Measurements from ENCODE around the gene CEP70. TPM values are rescaled to one million over a fixed set of nuclear protein-coding genes. Genes with fewer than 3 reads are reported as not detected.

CEP70 gene
- total and polyA plus RNA-seq, 9 donors: 12.4 to 101 (median 64.3) TPM

- no peaks in the 10 kb centered on the region for H3K36me3 ChIP-seq
- no peaks in the 10 kb centered on the region for H3K27me3 ChIP-seq
- H3K27ac ChIP-seq: no peak overlapping the region
- intact Hi-C loops (cut with DNase I): no loop called here
- TF ChIP-seq POLR2A (IDR thresholded peaks at IDR 0.05) (no peak), EP300 (IDR thresholded peaks at IDR 0.05) (no peak), CTCF (IDR thresholded peaks at IDR 0.05) (no peak)
- H3K4me1 ChIP-seq (ENCODE audit: insufficient read depth): no peaks in the 10 kb centered on the region
- no peaks in the 10 kb centered on the region for H3K9me3 ChIP-seq
- DNase-seq: no peak
- no peak overlapping the region for H3K4me3 ChIP-seq
- 64 to 78% (median 65%) methylated on average over 4 of the region's 4 CpGs for WGBS, 3 donors
Observed at GRCh38 chr3:138640537-138640936, 46.5 kb upstream of the CEP70 start.

GRCh38 chr3:138638641-138639040, 44.6 kb upstream of the CEP70 start:
- H3K27ac ChIP-seq: no peak overlapping the region
- H3K9me3 ChIP-seq: no peaks in the 10 kb centered on the region
- TF ChIP-seq POLR2A (IDR thresholded peaks at IDR 0.05): no peak
- TF ChIP-seq EP300 (IDR thresholded peaks at IDR 0.05): no peak
- no peak for TF ChIP-seq CTCF (IDR thresholded peaks at IDR 0.05)
- H3K36me3 ChIP-seq: no peaks in the 10 kb centered on the region
- DNase-seq: no peak
- 80 to 93% (median 88%) methylated on average over 2 of the region's 2 CpGs for WGBS, 3 donors
- no peaks in the 10 kb centered on the region for H3K4me1 ChIP-seq (ENCODE audit: insufficient read depth)
- no peaks in the 10 kb centered on the region for H3K27me3 ChIP-seq
- intact Hi-C loops (cut with DNase I): no loop called here
- H3K4me3 ChIP-seq: no peak overlapping the region

GRCh38 chr3:138629526-138629925, 35.5 kb upstream of the CEP70 start:
- TF ChIP-seq CTCF (IDR thresholded peaks at IDR 0.05) (no peak), POLR2A (IDR thresholded peaks at IDR 0.05) (no peak), EP300 (IDR thresholded peaks at IDR 0.05) (no peak)
- Histone ChIP-seq H3K4me3 (no peak overlapping the region), H3K27me3 (no peaks in the 10 kb centered on the region), H3K36me3 (no peaks in the 10 kb centered on the region), H3K9me3 (no peaks in the 10 kb centered on the region), H3K27ac (no peak overlapping the region), H3K4me1 (ENCODE audit: insufficient read depth) (no peaks in the 10 kb centered on the region)
- no peak for DNase-seq
- intact Hi-C loops (cut with DNase I): no loop called here
- WGBS, 3 donors: 83 to 97% (median 84%) methylated on average over 6 of the region's 6 CpGs

- intact Hi-C loops (cut with DNase I): no loop called here
- Histone ChIP-seq H3K4me1 (ENCODE audit: insufficient read depth) (no peaks in the 10 kb centered on the region), H3K27me3 (no peaks in the 10 kb centered on the region), H3K27ac (no peak overlapping the region), H3K36me3 (no peaks in the 10 kb centered on the region), H3K4me3 (no peak overlapping the region), H3K9me3 (no peaks in the 10 kb centered on the region)
- no peak for DNase-seq
- WGBS, 3 donors: 85 to 89% (median 86%) methylated on average over 3 of the region's 3 CpGs
- TF ChIP-seq POLR2A (IDR thresholded peaks at IDR 0.05) (no peak), CTCF (IDR thresholded peaks at IDR 0.05) (no peak), EP300 (IDR thresholded peaks at IDR 0.05) (no peak)
Observed at GRCh38 chr3:138625707-138626365, 31.8 kb upstream of the CEP70 start.
